ENCODE data around the gene SNAI3.

Gene SNAI3

GRCh38 chr16:88686439-88687253 is at the start of gene SNAI3:
TSS of gene SNAI3 (minus strand) at chr16:88686507. CDS start at chr16:88686406, 101 bp downstream.
- in situ Hi-C loops (cut with HindIII; ENCODE audit: low sequenced_read_pairs), result no loop called here

- in situ Hi-C loops (cut with HindIII; ENCODE audit: low sequenced_read_pairs), result no loop called here
These were observed 49.8 kb upstream of the SNAI3 start for GRCh38 chr16:88736088-88736487.

- in situ Hi-C loops (cut with HindIII; ENCODE audit: low sequenced_read_pairs), result no loop called here
These were observed 49.3 kb upstream of the SNAI3 start for GRCh38 chr16:88735616-88736015.

- in situ Hi-C loops (cut with HindIII; ENCODE audit: low sequenced_read_pairs), result no loop called here
These were observed 48.8 kb upstream of the SNAI3 start for GRCh38 chr16:88735121-88735520.

GRCh38 chr16:88734361-88734728 is 48.0 kb upstream of the SNAI3 start:
- in situ Hi-C loops (cut with HindIII; ENCODE audit: low sequenced_read_pairs), result no loop called here

GRCh38 chr16:88733630-88734360 is 47.5 kb upstream of the SNAI3 start:
- in situ Hi-C loops (cut with HindIII; ENCODE audit: low sequenced_read_pairs), result no loop called here

- in situ Hi-C loops (cut with HindIII; ENCODE audit: low sequenced_read_pairs), result no loop called here
These were observed 46.6 kb upstream of the SNAI3 start for GRCh38 chr16:88732961-88733294.

- in situ Hi-C loops (cut with HindIII; ENCODE audit: low sequenced_read_pairs), result no loop called here
These were observed 46.1 kb upstream of the SNAI3 start for GRCh38 chr16:88732172-88732960.

- in situ Hi-C loops (cut with HindIII; ENCODE audit: low sequenced_read_pairs), result no loop called here
These were observed 45.4 kb upstream of the SNAI3 start for GRCh38 chr16:88731699-88732098.

- in situ Hi-C loops (cut with HindIII; ENCODE audit: low sequenced_read_pairs), result no loop called here
These were observed 44.6 kb upstream of the SNAI3 start for GRCh38 chr16:88730632-88731607.

GRCh38 chr16:88727871-88728270 is 41.6 kb upstream of the SNAI3 start:
- in situ Hi-C loops (cut with HindIII; ENCODE audit: low sequenced_read_pairs), result no loop called here

- in situ Hi-C loops (cut with HindIII; ENCODE audit: low sequenced_read_pairs), result no loop called here
These were observed 40.7 kb upstream of the SNAI3 start for GRCh38 chr16:88726981-88727380.

GRCh38 chr16:88726408-88726749 is 40.1 kb upstream of the SNAI3 start:
- in situ Hi-C loops (cut with HindIII; ENCODE audit: low sequenced_read_pairs), result no loop called here

- in situ Hi-C loops (cut with HindIII; ENCODE audit: low sequenced_read_pairs), result no loop called here
These were observed 39.5 kb upstream of the SNAI3 start for GRCh38 chr16:88725609-88726407.

- in situ Hi-C loops (cut with HindIII; ENCODE audit: low sequenced_read_pairs), result no loop called here
These were observed 38.7 kb upstream of the SNAI3 start for GRCh38 chr16:88724855-88725555.

GRCh38 chr16:88723911-88724310 is 37.6 kb upstream of the SNAI3 start:
- in situ Hi-C loops (cut with HindIII; ENCODE audit: low sequenced_read_pairs), result no loop called here

- in situ Hi-C loops (cut with HindIII; ENCODE audit: low sequenced_read_pairs), result no loop called here
These were observed 37.2 kb upstream of the SNAI3 start for GRCh38 chr16:88723507-88723887.

- in situ Hi-C loops (cut with HindIII; ENCODE audit: low sequenced_read_pairs), result no loop called here
These were observed 36.6 kb upstream of the SNAI3 start for GRCh38 chr16:88722784-88723506.

All from DLD1 (cell line).